A549 (cell line): ENCODE measurements around the gene CRYBA4. TPM values are rescaled to one million over a fixed set of nuclear protein-coding genes. Genes with fewer than 3 reads are reported as not detected.

Source experiments
- ATAC-seq, 2 experiments: fragments of 200-7000 bp in 1 of 2; fragments of >200 bp in 1 of 2; cut with Nextera tagmentation in 1 of 2; cut with Tn5 transposase in 1 of 2; 3 replicates each; pipeline versions ENCODE4 v1.8.0 to v1.9.1; 2018 to 2020; ENCODE audit warnings: mild to moderate bottlenecking in 1 of 2, moderate library complexity in 1 of 2
- CTCF ChIA-PET: fragments of 300-600 bp; sonication (Branson Sonifier 250); formaldehyde crosslinking; extraction: SDS; loops from one replicate; lab custom pipeline; 2021; ENCODE audit warnings: antibody characterized with exemption, inconsistent platforms; lab: Yijun Ruan, JAX
- POLR2A ChIA-PET: fragments of 350-600 bp; formaldehyde crosslinking; extraction: SDS; loops from one replicate; lab custom pipeline; 2021; ENCODE audit warnings: antibody characterized with exemption, inconsistent platforms; lab: Yijun Ruan, JAX
- DNase-seq, 2 experiments: peaks; one replicate each; pipeline versions ENCODE4 v3.0.0 to v3.0.0-alpha.2; 2011 to 2016; ENCODE audit warnings: low read depth in 1 of 2, low spot score in 1 of 2
- FAIRE-seq: peaks from 2 replicates; lab custom pipeline; 2011; peaks lifted over from hg19 to GRCh38; lab: Jason Lieb, UNC
- H3K27ac ChIP-seq, 2 experiments: fragments of >200 bp; sonication (Bioruptor Twin); formaldehyde crosslinking; 3 replicates each; pipeline ENCODE4 v1.5.1; 2016 to 2017
- H3K4me1 ChIP-seq: fragments of >200 bp; sonication (Bioruptor Twin); formaldehyde crosslinking; 3 replicates; pipeline ENCODE4 v1.6.1; 2016
- H3K4me2 ChIP-seq: fragments of >200 bp; sonication (Bioruptor Twin); formaldehyde crosslinking; 3 replicates; pipeline ENCODE4 v1.6.1; 2016
- H3K4me3 ChIP-seq: fragments of >200 bp; sonication (Bioruptor Twin); formaldehyde crosslinking; 3 replicates; pipeline ENCODE4 v1.5.1; 2016
- H3K9me3 ChIP-seq: fragments of >200 bp; sonication (Bioruptor Twin); formaldehyde crosslinking; 3 replicates; pipeline ENCODE4 v1.6.1; 2016
- BCL3 ChIP-seq: fragments of >200 bp; sonication (Bioruptor Twin); formaldehyde crosslinking; IDR thresholded peaks from 3 replicates; pipeline ENCODE4 v1.6.1; 2016
- BHLHE40 ChIP-seq: IDR thresholded peaks from 2 replicates; pipeline ENCODE4 v1.6.1; 2012; ENCODE audit warnings: low read depth, low read length, inconsistent platforms
- CBX8 ChIP-seq: fragments of 200-600 bp; sonication (generic); IDR thresholded peaks from 2 replicates; pipeline ENCODE4 v1.6.1; 2016
- CHD2 ChIP-seq: fragments of 150-350 bp; IDR thresholded peaks from 2 replicates; pipeline ENCODE4 v1.6.1; 2014; ENCODE audit warnings: low read length; ENCODE audit not compliant: partially characterized antibody
- CHD4 ChIP-seq: fragments of 200-600 bp; sonication (generic); IDR thresholded peaks from 2 replicates; pipeline ENCODE4 v1.6.1; 2016; ENCODE audit warnings: antibody characterized with exemption, mild to moderate bottlenecking, borderline replicate concordance
- E2F6 ChIP-seq: IDR thresholded peaks from 2 replicates; pipeline ENCODE4 v1.6.1; 2012; ENCODE audit warnings: low read depth, borderline replicate concordance
- EHMT2 ChIP-seq: fragments of 200-600 bp; sonication (generic); IDR thresholded peaks from 2 replicates; pipeline ENCODE4 v1.6.1; 2016; ENCODE audit warnings: antibody characterized with exemption, low read depth, mild to moderate bottlenecking, moderate library complexity
- EP300 ChIP-seq, 2 experiments: fragments of >200 bp; sonication (Bioruptor Twin); formaldehyde crosslinking; IDR thresholded peaks; 2 replicates in 1 of 2; 3 replicates in 1 of 2; pipeline ENCODE4 v1.6.1; 2016 to 2017
- FOXS1 ChIP-seq: fragments of 250-450 bp; sonication (Bioruptor Pico); IDR thresholded peaks from 2 replicates; pipeline ENCODE4 v1.5.0; 2020; ENCODE audit warnings: mild to moderate bottlenecking, moderate library complexity
- HEYL ChIP-seq: fragments of 250-450 bp; sonication (Bioruptor Pico); IDR thresholded peaks from 2 replicates; pipeline ENCODE4 v1.8.0; 2021; ENCODE audit warnings: mild to moderate bottlenecking, moderate library complexity
- HOXA7 ChIP-seq: fragments of 250-450 bp; sonication (Bioruptor Pico); IDR thresholded peaks from 2 replicates; pipeline ENCODE4 v1.5.0; 2020; ENCODE audit warnings: mild to moderate bottlenecking, moderate library complexity
- HOXB13 ChIP-seq: fragments of 250-450 bp; sonication (Bioruptor Pico); IDR thresholded peaks from 2 replicates; pipeline ENCODE4 v1.5.0; 2020; ENCODE audit warnings: low read depth, mild to moderate bottlenecking, moderate library complexity
- HOXB5 ChIP-seq: fragments of 250-450 bp; sonication (Bioruptor Pico); IDR thresholded peaks from 2 replicates; pipeline ENCODE4 v1.5.0; 2020; ENCODE audit warnings: mild to moderate bottlenecking, moderate library complexity
- JUN ChIP-seq, 2 experiments: fragments of >200 bp; sonication (Bioruptor Twin); formaldehyde crosslinking; IDR thresholded peaks; 2 replicates in 1 of 2; 3 replicates in 1 of 2; pipeline ENCODE4 v1.6.1; 2016 to 2017
- MAZ ChIP-seq: fragments of 150-350 bp; IDR thresholded peaks from 2 replicates; pipeline ENCODE4 v1.6.1; 2014; ENCODE audit warnings: antibody characterized with exemption, low read depth, low read length, borderline replicate concordance
- NFE2L2 ChIP-seq: fragments of 150-350 bp; conservative IDR thresholded peaks from 2 replicates; pipeline ENCODE4 v1.6.1; 2014; ENCODE audit warnings: low read length
- NPAS2 ChIP-seq: fragments of 250-450 bp; sonication (Bioruptor Pico); IDR thresholded peaks from 2 replicates; pipeline ENCODE4 v1.8.0; 2022; ENCODE audit warnings: mild to moderate bottlenecking, moderate library complexity, borderline replicate concordance
- PHF8 ChIP-seq: fragments of 200-600 bp; sonication (generic); IDR thresholded peaks from 2 replicates; pipeline ENCODE4 v1.6.1; 2016; ENCODE audit warnings: low read depth, mild to moderate bottlenecking, antibody characterized with exemption, moderate library complexity, borderline replicate concordance
- POLR2A ChIP-seq: IDR thresholded peaks from 2 replicates; pipeline ENCODE4 v1.6.1; 2012; ENCODE audit warnings: mild to moderate bottlenecking, low read length
- RFX5 ChIP-seq: fragments of 450-650 bp; IDR thresholded peaks from 2 replicates; pipeline ENCODE4 v1.7.1; 2014; ENCODE audit warnings: antibody characterized with exemption, mild to moderate bottlenecking, moderate library complexity
- SREBF2 ChIP-seq: fragments of 450-650 bp; IDR thresholded peaks from 2 replicates; pipeline ENCODE4 v1.6.1; 2014; ENCODE audit warnings: mild to moderate bottlenecking, moderate library complexity
- ZC3H11A ChIP-seq: fragments of 450-650 bp; IDR thresholded peaks from 2 replicates; pipeline ENCODE4 v1.6.1; 2014; ENCODE audit warnings: antibody characterized with exemption, mild to moderate bottlenecking
- ZSCAN20 ChIP-seq: fragments of 250-450 bp; sonication (Bioruptor Pico); IDR thresholded peaks from 2 replicates; pipeline ENCODE4 v1.8.0; 2022; ENCODE audit warnings: mild to moderate bottlenecking, moderate library complexity
- WGBS: methylation state at CpG from one replicate; pipeline ENCODE4 v1.1.6; 2017; ENCODE audit errors: missing lambda C conversion rate; 5-methylcytosine and 5-hydroxymethylcytosine counted together
- polyA plus RNA-seq, 4 experiments: library from polyadenylated mRNA; depleted of rRNA in 3 of 4; stranded (reverse); fragments of >200 nt; fragmentation: RNase III in 1 of 4; extraction: RNeasy Plus Mini Kit Qiagen cat#74134 plus additional on column Dnase treatment in 1 of 4; gene quantifications; 2 replicates in 3 of 4; 3 replicates in 1 of 4; pipeline ENCODE4 v1.2.3, GENCODE V29; 2011 to 2017
- TF ChIP-seq, protein P1 (sequence below): fragments of 250-450 bp; sonication (Bioruptor Pico); IDR thresholded peaks from 2 replicates; pipeline ENCODE4 v1.5.0; 2020; ENCODE audit warnings: low read depth, mild to moderate bottlenecking, moderate library complexity
- TF ChIP-seq, protein P2 (sequence below): fragments of 250-450 bp; sonication (Bioruptor Pico); IDR thresholded peaks from 2 replicates; pipeline ENCODE4 v1.5.0; 2021; ENCODE audit warnings: mild to moderate bottlenecking, moderate library complexity, borderline replicate concordance

CRYBA4 gene
- polyA plus RNA-seq, 2 of the 4 experiments (the other 2 are of a cell fraction) = not detected

DNA sequence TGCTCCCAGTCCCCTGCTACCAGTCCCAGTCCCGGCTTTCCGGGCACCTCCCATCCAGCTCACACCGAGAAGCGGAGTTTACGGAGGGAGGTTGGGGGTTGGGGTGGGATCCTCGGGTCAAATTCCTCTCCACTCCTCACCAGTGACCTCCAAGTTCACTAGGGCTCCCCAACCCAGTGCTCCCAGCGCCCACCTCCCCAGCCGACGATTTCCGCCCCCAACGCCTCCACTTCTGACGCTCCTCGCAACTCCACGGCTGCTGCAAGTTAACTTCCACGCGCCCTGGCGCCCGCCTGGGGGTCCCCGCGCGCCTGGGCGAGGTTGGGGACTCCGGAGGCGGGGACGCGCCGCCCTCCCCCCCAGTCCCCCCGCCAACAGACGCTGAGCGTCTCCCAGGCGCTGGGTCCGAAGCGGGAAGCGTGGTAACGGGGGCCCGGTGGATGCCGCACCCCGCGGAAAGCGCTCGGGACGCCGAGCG, 32.4 kb upstream of the CRYBA4 start:
- Histone ChIP-seq H3K4me3 (peak overlapping the region; percentile 96), H3K27ac (peak overlapping the region; percentile 81 to 97), H3K4me2 (peak overlapping the region; percentile 99), H3K4me1 (peaks cover 16% of the 10 kb centered on the region; the same call in 2 of the 3 replicates), H3K9me3 (no peaks in the 10 kb centered on the region)
- WGBS = 0% methylated on average over 1 of the region's 44 CpGs
- CTCF ChIA-PET = no interaction called here
- DNase-seq (peak in 1 of 2 experiments; percentile 20), FAIRE-seq (no peak), ATAC-seq (peak; percentile 63 to 71)
- POLR2A ChIA-PET = no interaction called here
- TF ChIP-seq BHLHE40 = no peak
- 0 out of 2 replicates have a peak, but pooled peaks have one; percentile 2 for TF ChIP-seq E2F6

DNA sequence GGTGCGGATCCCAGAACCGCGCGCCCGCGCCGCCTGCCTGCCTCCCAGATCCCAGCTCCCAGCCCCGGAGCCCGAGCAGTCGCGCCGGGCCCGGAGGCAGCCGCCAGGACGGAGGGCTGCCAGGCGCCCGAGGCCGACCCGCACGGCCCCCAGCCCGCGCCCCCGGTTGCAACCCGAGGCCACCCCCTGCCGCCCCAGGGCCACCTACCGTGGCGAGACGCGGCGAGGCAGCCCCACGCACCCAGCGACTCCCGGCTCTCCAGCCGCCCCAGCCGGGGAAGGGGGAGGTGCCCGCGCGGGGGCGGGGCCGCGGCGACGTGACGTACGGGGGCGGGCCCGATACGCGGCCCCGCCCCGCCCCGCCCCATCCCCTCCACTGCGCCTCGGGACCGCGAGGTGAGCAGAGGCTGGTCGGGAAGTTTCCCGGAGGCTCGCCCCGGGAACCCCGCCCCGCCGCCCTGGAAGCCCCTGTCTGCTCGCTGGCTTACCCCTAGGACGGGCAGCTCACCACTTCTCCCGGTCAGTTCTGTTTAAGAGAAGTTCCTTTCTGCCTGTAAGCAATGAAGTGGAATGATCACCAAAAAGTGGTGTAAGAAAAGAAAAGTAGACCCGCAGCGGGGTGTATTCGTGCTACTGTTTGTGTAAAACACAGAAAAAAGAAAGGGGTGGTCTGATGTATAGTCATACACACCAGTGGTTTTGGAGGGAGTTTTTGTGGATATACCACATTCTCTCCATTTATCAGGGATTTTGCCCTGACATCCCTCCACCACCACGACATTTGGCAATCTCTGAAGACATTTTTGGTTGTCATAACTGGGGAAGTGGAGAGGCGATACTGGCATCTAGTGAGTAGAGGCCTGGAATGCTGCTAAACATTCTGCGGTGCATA, 31.7 kb upstream of the CRYBA4 start, which contains the start of gene TPST2:
TPST2 (minus strand) TSS at position 288 of the 892 bp plus-strand sequence. CDS start 48,502 bp downstream, outside the sequence.
- 9% methylated on average over 12 of the region's 72 CpGs for WGBS
- no peak for TF ChIP-seq NFE2L2
- no peak for TF ChIP-seq EHMT2
- TF ChIP-seq CHD4 = no peak
- TF ChIP-seq NPAS2 (CRISPR knock-in tag) = no peak
- TF ChIP-seq CHD2 = no peak
- TF ChIP-seq HOXB5 (CRISPR knock-in tag) = no peak
- TF ChIP-seq MAZ = no peak
- TF ChIP-seq FOXS1 = no peak
- TF ChIP-seq E2F6 = 0 out of 2 replicates have a peak, but pooled peaks have one; percentile 15
- TF ChIP-seq RFX5 = no peak
- TF ChIP-seq BHLHE40 = no peak
- TF ChIP-seq CBX8 = no peak
- TF ChIP-seq HOXB13 (CRISPR knock-in tag) = no peak
- no peak for TF ChIP-seq ZC3H11A
- TF ChIP-seq HEYL = no peak
- TF ChIP-seq HOXA7 (CRISPR knock-in tag) = no peak
- no peak for TF ChIP-seq ZSCAN20 (CRISPR knock-in tag)
- TF ChIP-seq JUN (IDR thresholded peaks at IDR 0.05) = no peak; a peak in 1 of 5 replicates
- TF ChIP-seq, protein P1, sequence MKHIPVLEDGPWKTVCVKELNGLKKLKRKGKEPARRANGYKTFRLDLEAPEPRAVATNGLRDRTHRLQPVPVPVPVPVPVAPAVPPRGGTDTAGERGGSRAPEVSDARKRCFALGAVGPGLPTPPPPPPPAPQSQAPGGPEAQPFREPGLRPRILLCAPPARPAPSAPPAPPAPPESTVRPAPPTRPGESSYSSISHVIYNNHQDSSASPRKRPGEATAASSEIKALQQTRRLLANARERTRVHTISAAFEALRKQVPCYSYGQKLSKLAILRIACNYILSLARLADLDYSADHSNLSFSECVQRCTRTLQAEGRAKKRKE = no peak
- TF ChIP-seq BCL3 = 0 out of 3 replicates have a peak, but pooled peaks have one; percentile 37
- TF ChIP-seq SREBF2 = no peak
- TF ChIP-seq EP300 (IDR thresholded peaks at IDR 0.05) = no peak
- TF ChIP-seq, protein P2, sequence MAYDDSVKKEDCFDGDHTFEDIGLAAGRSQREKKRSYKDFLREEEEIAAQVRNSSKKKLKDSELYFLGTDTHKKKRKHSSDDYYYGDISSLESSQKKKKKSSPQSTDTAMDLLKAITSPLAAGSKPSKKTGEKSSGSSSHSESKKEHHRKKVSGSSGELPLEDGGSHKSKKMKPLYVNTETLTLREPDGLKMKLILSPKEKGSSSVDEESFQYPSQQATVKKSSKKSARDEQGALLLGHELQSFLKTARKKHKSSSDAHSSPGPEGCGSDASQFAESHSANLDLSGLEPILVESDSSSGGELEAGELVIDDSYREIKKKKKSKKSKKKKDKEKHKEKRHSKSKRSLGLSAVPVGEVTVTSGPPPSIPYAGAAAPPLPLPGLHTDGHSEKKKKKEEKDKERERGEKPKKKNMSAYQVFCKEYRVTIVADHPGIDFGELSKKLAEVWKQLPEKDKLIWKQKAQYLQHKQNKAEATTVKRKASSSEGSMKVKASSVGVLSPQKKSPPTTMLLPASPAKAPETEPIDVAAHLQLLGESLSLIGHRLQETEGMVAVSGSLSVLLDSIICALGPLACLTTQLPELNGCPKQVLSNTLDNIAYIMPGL (CRISPR knock-in tag) = no peak
- peak; percentile 31; the same call in 1 of the 2 replicates for TF ChIP-seq PHF8
- TF ChIP-seq POLR2A = peak; percentile 50
- TF ChIP-seq, all 56 proteins: peak for 4
- FAIRE-seq = no peak
- peak within 1 kb of the TSS; percentile 99 for H3K4me2 ChIP-seq
- H3K4me1 ChIP-seq = peaks cover 10% of the 10 kb centered on the region; the same call in 2 of the 3 replicates
- peak within 1 kb of the TSS; percentile 96 for H3K4me3 ChIP-seq
- POLR2A ChIA-PET = no interaction called here
- peak; percentile 33 to 60 for DNase-seq
- ATAC-seq = peak; percentile 89
- no peaks in the 10 kb centered on the region for H3K9me3 ChIP-seq
- peak within 1 kb of the TSS; percentile 81 to 97 for H3K27ac ChIP-seq
- CTCF ChIA-PET = no interaction called here
